Endodermal cell (in vitro differentiated cells): ENCODE data around the gene ABHD4. TPM values are rescaled to one million over a fixed set of nuclear protein-coding genes. Genes with fewer than 3 reads are reported as not detected.
"Not testable (repeated sequence)": the region's sequence is repeated elsewhere in the genome, so short reads cannot be mapped to it uniquely, and the experiment has no call there.

Source experiments
- DNase-seq: peaks from one replicate; pipeline ENCODE4 v3.0.0-alpha.2; 2017
- H3K27ac ChIP-seq: 2 replicates; pipeline ENCODE4 v1.5.1; 2013; ENCODE audit warnings: mild to moderate bottlenecking, low read depth, low read length, moderate library complexity
- H3K27me3 ChIP-seq: 2 replicates; pipeline ENCODE4 v1.6.1; 2013; ENCODE audit warnings: mild to moderate bottlenecking, low read length, moderate library complexity; ENCODE audit not compliant: insufficient read depth, control insufficient read depth, poor library complexity, severe bottlenecking
- H3K36me3 ChIP-seq: 2 replicates; pipeline ENCODE4 v1.7.0; 2013; ENCODE audit warnings: mild to moderate bottlenecking, low read length, moderate library complexity; ENCODE audit not compliant: control insufficient read depth, insufficient read depth
- H3K4me1 ChIP-seq: one replicate; pipeline ENCODE4 v1.7.0; 2013; ENCODE audit warnings: low read length; ENCODE audit not compliant: control insufficient read depth, insufficient read depth
- H3K4me3 ChIP-seq: 2 replicates; pipeline ENCODE4 v1.5.1; 2013; ENCODE audit warnings: mild to moderate bottlenecking, low read length, moderate library complexity
- H3K9ac ChIP-seq: 2 replicates; pipeline ENCODE4 v1.6.1; 2013; ENCODE audit warnings: mild to moderate bottlenecking, low read length, moderate library complexity; ENCODE audit not compliant: poor library complexity, severe bottlenecking; ENCODE audit errors: extremely low read depth
- H3K9me3 ChIP-seq: 2 replicates; pipeline ENCODE4 v1.6.1; 2013; ENCODE audit warnings: mild to moderate bottlenecking, low read length, moderate library complexity; ENCODE audit not compliant: control insufficient read depth
- H3K27ac Mint-ChIP-seq: 2 replicates; pipeline ENCODE4 v1.8.0; 2020; ENCODE audit warnings: mixed read lengths
- H3K27me3 Mint-ChIP-seq: 2 replicates; pipeline ENCODE4 v1.8.0; 2021; ENCODE audit warnings: mild to moderate bottlenecking, mixed read lengths; ENCODE audit not compliant: insufficient read depth
- H3K36me3 Mint-ChIP-seq: 2 replicates; pipeline ENCODE4 v1.8.0; 2020; ENCODE audit warnings: low read depth, mixed read lengths
- H3K4me1 Mint-ChIP-seq: 2 replicates; pipeline ENCODE4 v1.8.0; 2020; ENCODE audit warnings: mixed read lengths
- H3K4me3 Mint-ChIP-seq: 2 replicates; pipeline ENCODE4 v1.8.0; 2020; ENCODE audit warnings: mild to moderate bottlenecking, moderate library complexity, mixed read lengths
- H3K9me3 Mint-ChIP-seq: 2 replicates; pipeline ENCODE4 v1.8.0; 2020; ENCODE audit warnings: mild to moderate bottlenecking, mixed read lengths
- WGBS, 2 experiments: methylation state at CpG; one replicate each; pipeline versions ENCODE4 v1.1.5 to v1.1.7; 2013; ENCODE audit warnings: missing lambda C conversion rate in 2 of 2, mixed read lengths in 1 of 2; ENCODE audit not compliant: insufficient coverage in 1 of 2, insufficient read length in 1 of 2; 5-methylcytosine and 5-hydroxymethylcytosine counted together
- total RNA-seq, 2 donors: library from RNA; stranded (reverse); fragmentation: NEBNext Ultra II Directional in 1 of 2; extraction: Animal tissue kit (Norgen Biotek cat#: 25700) in 1 of 2; gene quantifications; 2 replicates in 1 of 2; 3 replicates in 1 of 2; pipeline ENCODE4 v1.2.1, GENCODE V29; 2021
- TF ChIP-seq, protein P1 (sequence below): fragments of 200-600 bp; sonication (generic); conservative IDR thresholded peaks from 2 replicates; pipeline ENCODE4 v1.5.0; 2021; ENCODE audit warnings: antibody characterized with exemption, mild to moderate bottlenecking

ABHD4 gene
- total RNA-seq, 2 donors from 2014 or later = 68.3 to 77.7 TPM

DNA sequence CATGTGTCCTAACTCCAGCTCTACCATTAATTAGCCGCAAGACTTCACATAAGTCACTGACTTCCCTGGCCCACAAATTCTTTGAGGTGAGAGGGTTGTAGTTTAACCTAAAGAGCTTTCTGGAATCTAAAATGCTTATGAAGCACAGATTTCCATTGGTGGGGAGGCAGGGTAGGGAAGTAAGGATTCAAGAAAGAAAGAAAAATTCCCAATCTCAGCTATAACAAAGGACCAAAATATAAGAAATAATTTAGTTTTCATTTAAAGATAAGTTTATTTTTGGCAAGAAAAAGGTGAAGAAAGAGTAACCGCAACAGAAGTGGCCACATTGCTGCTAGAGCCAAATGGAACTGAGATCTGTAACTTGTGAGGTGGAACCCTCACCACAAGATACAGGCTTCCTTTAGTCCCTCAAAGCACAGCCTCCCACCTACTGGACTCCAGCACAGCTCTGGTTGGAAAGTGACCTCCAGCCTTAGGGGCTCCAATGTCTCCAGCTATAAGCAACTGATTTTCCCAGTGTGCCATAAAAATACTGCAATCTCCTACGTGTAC, 32.6 kb upstream of the ABHD4 start:
- Mint-ChIP-seq H3K4me1 (peaks cover 54% of the 10 kb centered on the region), H3K27me3 (no peaks in the 10 kb centered on the region), H3K36me3 (peaks cover 60% of the 10 kb centered on the region), H3K9me3 (no peaks in the 10 kb centered on the region), H3K4me3 (no peak overlapping the region), H3K27ac (peak overlapping the region; percentile 84)
- WGBS, 2 experiments = 98 to 100% methylated on average over 2 to 3 of the region's 3 CpGs
- Histone ChIP-seq H3K9ac (no peak overlapping the region), H3K9me3 (no peaks in the 10 kb centered on the region), H3K4me3 (no peak overlapping the region), H3K4me1 (peaks cover 11% of the 10 kb centered on the region), H3K36me3 (peaks cover 78% of the 10 kb centered on the region), H3K27me3 (no peaks in the 10 kb centered on the region), H3K27ac (no peak overlapping the region)
- TF ChIP-seq, protein P1, sequence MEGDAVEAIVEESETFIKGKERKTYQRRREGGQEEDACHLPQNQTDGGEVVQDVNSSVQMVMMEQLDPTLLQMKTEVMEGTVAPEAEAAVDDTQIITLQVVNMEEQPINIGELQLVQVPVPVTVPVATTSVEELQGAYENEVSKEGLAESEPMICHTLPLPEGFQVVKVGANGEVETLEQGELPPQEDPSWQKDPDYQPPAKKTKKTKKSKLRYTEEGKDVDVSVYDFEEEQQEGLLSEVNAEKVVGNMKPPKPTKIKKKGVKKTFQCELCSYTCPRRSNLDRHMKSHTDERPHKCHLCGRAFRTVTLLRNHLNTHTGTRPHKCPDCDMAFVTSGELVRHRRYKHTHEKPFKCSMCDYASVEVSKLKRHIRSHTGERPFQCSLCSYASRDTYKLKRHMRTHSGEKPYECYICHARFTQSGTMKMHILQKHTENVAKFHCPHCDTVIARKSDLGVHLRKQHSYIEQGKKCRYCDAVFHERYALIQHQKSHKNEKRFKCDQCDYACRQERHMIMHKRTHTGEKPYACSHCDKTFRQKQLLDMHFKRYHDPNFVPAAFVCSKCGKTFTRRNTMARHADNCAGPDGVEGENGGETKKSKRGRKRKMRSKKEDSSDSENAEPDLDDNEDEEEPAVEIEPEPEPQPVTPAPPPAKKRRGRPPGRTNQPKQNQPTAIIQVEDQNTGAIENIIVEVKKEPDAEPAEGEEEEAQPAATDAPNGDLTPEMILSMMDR = no peak
- no peak for DNase-seq

DNA sequence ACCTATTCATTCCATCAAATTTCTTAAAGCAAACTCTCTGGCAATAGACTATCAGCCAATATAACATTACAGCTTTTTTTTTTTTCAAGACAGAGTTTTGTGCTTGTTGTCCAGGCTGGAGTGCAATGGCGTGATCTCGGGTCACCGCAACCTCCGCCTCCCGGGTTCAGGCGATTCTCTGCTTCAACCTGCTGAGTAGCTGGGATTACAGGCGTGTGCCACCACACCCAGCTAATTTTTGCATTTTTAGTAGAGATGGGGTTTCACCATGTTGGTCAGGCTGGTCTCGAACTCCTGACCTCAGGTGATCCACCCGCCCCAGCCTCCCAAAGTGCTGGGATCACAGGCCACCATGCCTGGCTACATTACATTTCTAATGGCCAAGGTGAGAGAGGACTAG, 31.8 kb upstream of the ABHD4 start:
- not testable (repeated sequence) for H3K9ac ChIP-seq, H3K4me3 Mint-ChIP-seq, H3K9me3 Mint-ChIP-seq, H3K27me3 Mint-ChIP-seq, H3K9me3 ChIP-seq, DNase-seq, H3K4me3 ChIP-seq, H3K27ac ChIP-seq, H3K27ac Mint-ChIP-seq, H3K27me3 ChIP-seq, H3K4me1 ChIP-seq
- WGBS, 2 experiments = 94 to 100% methylated on average over 5 to 9 of the region's 9 CpGs
- peaks cover 80% of the 10 kb centered on the region for H3K36me3 ChIP-seq
- H3K4me1 Mint-ChIP-seq = peaks cover 49% of the 10 kb centered on the region
- H3K36me3 Mint-ChIP-seq = peaks cover 61% of the 10 kb centered on the region

DNA sequence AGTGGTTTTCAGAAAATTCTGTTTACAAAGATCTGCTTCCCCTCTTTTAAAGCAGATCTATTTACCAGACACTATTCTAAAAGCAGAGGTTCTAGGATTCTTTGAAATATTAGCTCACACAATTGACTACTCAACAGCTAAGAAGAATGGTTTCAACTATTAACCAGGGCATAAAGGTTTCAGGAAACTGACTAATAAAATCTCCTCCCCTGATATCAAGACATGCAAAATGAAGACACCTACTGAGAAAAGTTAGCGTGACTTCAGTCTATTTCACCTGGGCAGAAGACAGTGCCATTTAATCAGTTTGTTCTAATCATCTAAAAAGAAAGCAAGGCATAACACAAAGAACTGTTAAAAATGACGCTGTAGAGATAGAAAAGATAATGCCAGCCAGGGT, 31.3 kb upstream of the ABHD4 start:
- no peak overlapping the region for H3K9ac ChIP-seq
- TF ChIP-seq, protein P1 = no peak
- H3K4me1 ChIP-seq = no peaks in the 10 kb centered on the region
- H3K27me3 Mint-ChIP-seq = no peaks in the 10 kb centered on the region
- H3K4me3 Mint-ChIP-seq = no peak overlapping the region
- H3K4me3 ChIP-seq = no peak overlapping the region
- no peaks in the 10 kb centered on the region for H3K27me3 ChIP-seq
- peaks cover 83% of the 10 kb centered on the region for H3K36me3 ChIP-seq
- H3K4me1 Mint-ChIP-seq = peaks cover 43% of the 10 kb centered on the region
- H3K36me3 Mint-ChIP-seq = peaks cover 63% of the 10 kb centered on the region
- H3K9me3 ChIP-seq = no peaks in the 10 kb centered on the region
- H3K27ac Mint-ChIP-seq = no peak overlapping the region
- 94 to 98% methylated on average over 2 of the region's 2 CpGs for WGBS, 2 experiments
- no peak overlapping the region for H3K27ac ChIP-seq
- H3K9me3 Mint-ChIP-seq = no peaks in the 10 kb centered on the region
- DNase-seq = no peak

GRCh38 chr14:22567437-22567836, 30.7 kb upstream of the ABHD4 start:
- Histone ChIP-seq H3K36me3 (peaks cover 89% of the 10 kb centered on the region), H3K4me3 (no peak overlapping the region), H3K27ac (no peak overlapping the region), H3K4me1 (no peaks in the 10 kb centered on the region), H3K9ac (no peak overlapping the region), H3K9me3 (no peaks in the 10 kb centered on the region), H3K27me3 (no peaks in the 10 kb centered on the region)
- WGBS, 2 experiments = 80 to 100% methylated on average over 1 of the region's 1 CpG
- Mint-ChIP-seq H3K27ac (no peak overlapping the region), H3K27me3 (no peaks in the 10 kb centered on the region), H3K4me1 (peaks cover 41% of the 10 kb centered on the region), H3K9me3 (no peaks in the 10 kb centered on the region), H3K4me3 (no peak overlapping the region), H3K36me3 (peaks cover 67% of the 10 kb centered on the region)
- TF ChIP-seq, protein P1 = no peak
- DNase-seq = no peak
